ENCODE measurements around the gene SNX11. TPM values are rescaled to one million over a fixed set of nuclear protein-coding genes. Genes with fewer than 3 reads are reported as not detected.

Gene SNX11
- total and polyA plus RNA-seq, 2 donors (not counting 3 experiments of a cell fraction or from before 2014, with no cell fraction given): 23.4 to 26.2 TPM

GRCh38 chr17:48122665-48123045 lies 15.1 kb downstream of the SNX11 start:
- no peak overlapping the region for H3K4me3 ChIP-seq (replicated peaks in 1 of 3; ENCODE audit: insufficient read depth in 1 of 3, low read depth in 1 of 3, low read length in 3 of 3)
- TF ChIP-seq GATA2 (IDR thresholded peaks at IDR 0.05; ENCODE audit: insufficient read depth, insufficient read length, low read depth, low read length) (no peak), POLR2A (IDR thresholded peaks at IDR 0.05; ENCODE audit: low read depth, low read length) (no peak), MAX (IDR thresholded peaks at IDR 0.05; ENCODE audit: insufficient read depth, insufficient read length) (no peak), FOS (IDR thresholded peaks at IDR 0.05; ENCODE audit: borderline replicate concordance, insufficient read depth, low read length) (no peak), MYC (IDR thresholded peaks at IDR 0.05; ENCODE audit: low read depth, low read length) (no peak), POLR2AphosphoS5 (IDR thresholded peaks at IDR 0.05; ENCODE audit: insufficient read depth, low read depth, low read length) (no peak), CTCF (IDR thresholded peaks at IDR 0.05; ENCODE audit: extremely low read depth in 1 of 2, insufficient read depth in 1 of 2, low read depth in 1 of 2, low read length in 2 of 2) (no peak), EZH2 (IDR thresholded peaks at IDR 0.05; ENCODE audit: borderline replicate concordance, low read depth, low read length, severe bottlenecking) (no peak), JUN (IDR thresholded peaks at IDR 0.05; ENCODE audit: borderline replicate concordance, insufficient read depth, insufficient read length, low read depth) (no peak)
- DNase-seq (ENCODE audit: low read depth, low spot score) (no peak), FAIRE-seq (no peak)
- intact Hi-C loops (cut with micrococcal nuclease): no loop called here
- peaks cover 10% of the 10 kb centered on the region for H3K4me1 ChIP-seq (ENCODE audit: control insufficient read depth, extremely low read depth, insufficient read depth, low read length)
- H3K36me3 ChIP-seq (ENCODE audit: control insufficient read depth in 2 of 2, extremely low read depth in 1 of 2, insufficient read depth in 2 of 2, low read length in 2 of 2): peaks cover 17 to 30% of the 10 kb centered on the region in 2 experiments
- no peaks in the 10 kb centered on the region for H4K20me1 ChIP-seq (replicated peaks; ENCODE audit: control insufficient read depth, extremely low read depth, insufficient read depth, low read length)
- no peaks in the 10 kb centered on the region for H3K9me3 ChIP-seq (replicated peaks; ENCODE audit: control insufficient read depth, insufficient read depth, low read length)
- H2AFZ ChIP-seq (ENCODE audit: low read depth, low read length): no peak overlapping the region
- H3K4me2 ChIP-seq (ENCODE audit: insufficient read depth, low read length): no peak overlapping the region
- ChIA-PET POLR2A (interaction anchor here (0.7 kb wide), 1 partner anchor 115 kb away, joined by 4 read pairs; no protein-coding TSS in a partner anchor), CTCF (interaction anchor here (1.2 to 1.3 kb wide), 3 partner anchors 8 to 97 kb away, joined by 4 to 8 read pairs (median 5); no protein-coding TSS in a partner anchor)
- no peaks in the 10 kb centered on the region for H3K27me3 ChIP-seq (ENCODE audit: control insufficient read depth in 2 of 2, insufficient read depth in 2 of 2, low read length in 2 of 2)
- no peak overlapping the region for H3K9ac ChIP-seq (replicated peaks; ENCODE audit: extremely low read depth, insufficient read depth, low read length)
- H3K9me1 ChIP-seq (replicated peaks; ENCODE audit: control insufficient read depth, extremely low read depth, insufficient read depth, low read length): no peaks in the 10 kb centered on the region
- H3K79me2 ChIP-seq (ENCODE audit: control insufficient read depth, insufficient read depth, low read length): no peaks in the 10 kb centered on the region
- no peak overlapping the region for H3K27ac ChIP-seq (ENCODE audit: insufficient read depth, low read depth, low read length)
- BruUV-seq (replicated peaks): no TSS peak
- dilution Hi-C loops (cut with MboI; ENCODE audit: extremely low pct_ligation_motif_present, low sequenced_read_pairs): no loop called here

All from endothelial cell of umbilical vein (primary cell).